HCT116 (cell line): ENCODE measurements around the gene SPR. TPM values are rescaled to one million over a fixed set of nuclear protein-coding genes. Genes with fewer than 3 reads are reported as not detected.

ENCODE experiments used
- ATAC-seq: fragments of 200-7000 bp; cut with Tn5 transposase; 2 replicates; pipeline ENCODE4 v1.9.1; 2020; ENCODE audit warnings: mild to moderate bottlenecking, moderate library complexity
- BruUV-seq: library from RNA; stranded (reverse); fragments of 400-500 nt; replicated peaks from 2 replicates; lab custom pipeline; 2021; lab: Mats Ljungman, UMichigan
- CTCF ChIA-PET: fragments of 300-600 bp; sonication (Branson Sonifier 250); formaldehyde crosslinking; loops from one replicate; lab custom pipeline; 2021; ENCODE audit warnings: antibody characterized with exemption; lab: Charles Lee
- POLR2A ChIA-PET: fragments of 300-600, 350-600 bp; sonication (Branson Sonifier 250); formaldehyde crosslinking; loops from one replicate; lab custom pipeline; 2021; ENCODE audit warnings: antibody characterized with exemption; lab: Charles Lee
- RAD21 ChIA-PET, 2 experiments: fragments of 300-600 bp; sonication (Branson Sonifier 250); formaldehyde crosslinking; loops; one replicate each; lab custom pipeline; 2023; ENCODE audit warnings: low total read pairs in 2 of 2; ENCODE audit not compliant: uncharacterized antibody in 2 of 2, unreplicated experiment in 2 of 2, low non-redundant PET in 1 of 2; lab: Charles Lee
- DNase-seq: peaks from one replicate; pipeline ENCODE4 v3.0.0-alpha.2; 2010; ENCODE audit warnings: low read depth, low spot score
- H2AFZ ChIP-seq: fragments of 200-600 bp; shearing (Covaris generic), sonication (generic); 2 replicates; pipeline ENCODE4 v1.6.1; 2017; ENCODE audit warnings: low read depth, mixed run types, mixed read lengths, antibody characterized with exemption, low read length; ENCODE audit not compliant: poor library complexity, severe bottlenecking
- H3K27ac ChIP-seq: 2 replicates; pipeline ENCODE4 v1.5.1; 2012; ENCODE audit warnings: low read depth, low read length
- H3K27me3 ChIP-seq: fragments of 200-600 bp; sonication (generic); 2 replicates; pipeline ENCODE4 v1.6.1; 2016; ENCODE audit warnings: mixed run types, low read length, mixed read lengths; ENCODE audit not compliant: insufficient read depth
- H3K36me3 ChIP-seq, 2 experiments: fragments of 200-500 bp in 1 of 2; fragments of 200-600 bp in 1 of 2; sonication (Bioruptor generic) in 1 of 2; sonication (generic) in 1 of 2; 2 replicates each; pipeline versions ENCODE4 v1.5.1 to v1.6.1; 2014 to 2016; ENCODE audit warnings: low read length in 2 of 2, inconsistent platforms in 1 of 2, mixed read lengths in 1 of 2, mixed run types in 1 of 2; ENCODE audit not compliant: insufficient read depth in 2 of 2, control insufficient read depth in 1 of 2
- H3K4me1 ChIP-seq, 2 experiments: fragments of 200-600 bp in 1 of 2; sonication (generic) in 1 of 2; 2 replicates each; pipeline versions ENCODE4 v1.5.1 to v1.6.1; 2012 to 2017; ENCODE audit warnings: low read length in 2 of 2, inconsistent platforms in 1 of 2, mild to moderate bottlenecking in 1 of 2, mixed read lengths in 1 of 2, mixed run types in 1 of 2, moderate library complexity in 1 of 2; ENCODE audit not compliant: insufficient read depth in 2 of 2, control insufficient read depth in 1 of 2
- H3K4me2 ChIP-seq: fragments of 200-600 bp; sonication (generic); 2 replicates; pipeline ENCODE4 v1.6.1; 2017; ENCODE audit warnings: mixed run types, low read length, mixed read lengths
- H3K4me3 ChIP-seq, 2 experiments: fragments of 200-600 bp in 1 of 2; sonication (generic) in 1 of 2; replicated peaks in 1 of 2; 2 replicates each; pipeline ENCODE4 v1.5.1; 2011 to 2016; ENCODE audit warnings: low read length in 2 of 2, control low read depth in 1 of 2, low read depth in 1 of 2, mild to moderate bottlenecking in 1 of 2, mixed read lengths in 1 of 2, mixed run types in 1 of 2
- H3K79me2 ChIP-seq: fragments of 200-600 bp; sonication (generic); 2 replicates; pipeline ENCODE4 v1.6.1; 2017; ENCODE audit warnings: mild to moderate bottlenecking, mixed run types, low read length, moderate library complexity, mixed read lengths; ENCODE audit not compliant: insufficient read depth
- H3K9ac ChIP-seq: fragments of 200-600 bp; sonication (generic); 2 replicates; pipeline ENCODE4 v1.6.1; 2016; ENCODE audit warnings: low read length, mixed read lengths
- H3K9me2 ChIP-seq: fragments of 200-600 bp; sonication (generic), shearing (Covaris generic); 2 replicates; pipeline ENCODE4 v1.6.1; 2017; ENCODE audit warnings: mixed run types, mild to moderate bottlenecking, moderate library complexity; ENCODE audit not compliant: insufficient read depth
- H3K9me3 ChIP-seq, 2 experiments: fragments of 200-500 bp in 1 of 2; fragments of 200-600 bp in 1 of 2; sonication (Bioruptor generic) in 1 of 2; sonication (generic) in 1 of 2; 2 replicates each; pipeline ENCODE4 v1.6.1; 2014 to 2017; ENCODE audit warnings: low read length in 2 of 2, mixed read lengths in 2 of 2, inconsistent platforms in 1 of 2, low read depth in 1 of 2, mild to moderate bottlenecking in 1 of 2, mixed run types in 1 of 2, moderate library complexity in 1 of 2; ENCODE audit not compliant: control insufficient read depth in 1 of 2, insufficient read depth in 1 of 2
- H4K20me1 ChIP-seq: fragments of 200-600 bp; sonication (generic), shearing (Covaris generic); 2 replicates; pipeline ENCODE4 v1.6.1; 2017; ENCODE audit warnings: mixed run types, mild to moderate bottlenecking, moderate library complexity; ENCODE audit not compliant: insufficient read depth
- ELF1 ChIP-seq: IDR thresholded peaks from 2 replicates; pipeline ENCODE4 v1.6.1; 2012; ENCODE audit warnings: low read depth, borderline replicate concordance
- FOSL1 ChIP-seq: IDR thresholded peaks from 2 replicates; pipeline ENCODE4 v1.6.1; 2012; ENCODE audit warnings: low read depth
- POLR2AphosphoS5 ChIP-seq: IDR thresholded peaks from 2 replicates; pipeline ENCODE4 v1.6.1; 2011; ENCODE audit warnings: mild to moderate bottlenecking, low read depth, low read length, moderate library complexity
- RAD21 ChIP-seq: IDR thresholded peaks from 2 replicates; pipeline ENCODE4 v1.6.1; 2012; ENCODE audit warnings: low read depth, mild to moderate bottlenecking
- SIN3A ChIP-seq: IDR thresholded peaks from 2 replicates; pipeline ENCODE4 v1.6.1; 2012; ENCODE audit warnings: low read depth
- SP1 ChIP-seq: IDR thresholded peaks from 2 replicates; pipeline ENCODE4 v1.6.1; 2012; ENCODE audit warnings: low read depth
- SRF ChIP-seq: IDR thresholded peaks from 2 replicates; pipeline ENCODE4 v1.6.1; 2012; ENCODE audit warnings: low read depth
- ZNF274 ChIP-seq: fragments of 200-500 bp; sonication (Bioruptor generic); IDR thresholded peaks from 2 replicates; pipeline ENCODE4 v1.6.1; 2014; ENCODE audit warnings: mild to moderate bottlenecking, low read depth, low read length, inconsistent platforms
- intact Hi-C: fragments of 100-400 bp; cut with micrococcal nuclease; formaldehyde crosslinking; loops from 2 replicates; pipeline ENCODE4 v1.10.0; 2022
- total RNA-seq: library from RNA; stranded (reverse); gene quantifications from one replicate; pipeline ENCODE4 v1.2.1, GENCODE V29; 2021; ENCODE audit not compliant: unreplicated experiment
- TF ChIP-seq, protein P1 (sequence below): IDR thresholded peaks from 2 replicates; pipeline ENCODE4 v1.6.1; 2012
- TF ChIP-seq, protein P2 (sequence below): IDR thresholded peaks from 2 replicates; pipeline ENCODE4 v1.6.1; 2012

The SPR gene
- total RNA-seq, 1 experiment from 2014 or later, result 66.9 TPM

DNA sequence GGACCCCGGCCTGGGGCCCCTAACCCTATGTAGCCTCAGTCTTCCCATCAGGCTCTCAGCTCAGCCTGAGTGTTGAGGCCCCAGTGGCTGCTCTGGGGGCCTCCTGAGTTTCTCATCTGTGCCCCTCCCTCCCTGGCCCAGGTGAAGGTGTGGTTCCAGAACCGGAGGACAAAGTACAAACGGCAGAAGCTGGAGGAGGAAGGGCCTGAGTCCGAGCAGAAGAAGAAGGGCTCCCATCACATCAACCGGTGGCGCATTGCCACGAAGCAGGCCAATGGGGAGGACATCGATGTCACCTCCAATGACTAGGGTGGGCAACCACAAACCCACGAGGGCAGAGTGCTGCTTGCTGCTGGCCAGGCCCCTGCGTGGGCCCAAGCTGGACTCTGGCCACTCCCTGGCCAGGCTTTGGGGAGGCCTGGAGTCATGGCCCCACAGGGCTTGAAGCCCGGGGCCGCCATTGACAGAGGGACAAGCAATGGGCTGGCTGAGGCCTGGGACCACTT, 46.5 kb downstream of the SPR start:
- DNase-seq (no peak), ATAC-seq (no peak)
- Histone ChIP-seq H3K36me3 (no peaks in the 10 kb centered on the region), H3K9me2 (no peaks in the 10 kb centered on the region), H3K27me3 (no peaks in the 10 kb centered on the region), H3K9ac (no peak overlapping the region), H2AFZ (no peak overlapping the region), H3K79me2 (no peaks in the 10 kb centered on the region), H3K4me2 (no peak overlapping the region), H3K27ac (no peak overlapping the region), H4K20me1 (no peaks in the 10 kb centered on the region), H3K4me3 (no peak overlapping the region), H3K9me3 (no peaks in the 10 kb centered on the region), H3K4me1 (peaks cover 2 to 23% of the 10 kb centered on the region in 2 experiments; a peak in 2 of 4 replicates)
- CTCF ChIA-PET, result interaction anchor here (0.9 to 2.3 kb wide), 2 partner anchors 40 to 46 kb away, joined by 3 to 22 read pairs; partner anchors contain the start of gene SPR
- intact Hi-C loops, result no loop called here
- POLR2A ChIA-PET, result no interaction called here
- no TSS peak for BruUV-seq
- TF ChIP-seq, protein P1, sequence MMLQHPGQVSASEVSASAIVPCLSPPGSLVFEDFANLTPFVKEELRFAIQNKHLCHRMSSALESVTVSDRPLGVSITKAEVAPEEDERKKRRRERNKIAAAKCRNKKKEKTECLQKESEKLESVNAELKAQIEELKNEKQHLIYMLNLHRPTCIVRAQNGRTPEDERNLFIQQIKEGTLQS, result no peak
- TF ChIP-seq RAD21, result no peak
- no peak for TF ChIP-seq ZNF274
- TF ChIP-seq ELF1, result no peak
- TF ChIP-seq POLR2AphosphoS5, result no peak
- TF ChIP-seq FOSL1, result no peak
- TF ChIP-seq, protein P2, sequence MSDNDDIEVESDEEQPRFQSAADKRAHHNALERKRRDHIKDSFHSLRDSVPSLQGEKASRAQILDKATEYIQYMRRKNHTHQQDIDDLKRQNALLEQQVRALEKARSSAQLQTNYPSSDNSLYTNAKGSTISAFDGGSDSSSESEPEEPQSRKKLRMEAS, result no peak
- TF ChIP-seq SRF, result no peak
- TF ChIP-seq SIN3A, result no peak
- TF ChIP-seq SP1, result no peak
- RAD21 ChIA-PET, result interaction anchor here in 1 of 2 experiments (2.8 kb wide), 1 partner anchor 40 kb away, joined by 11 read pairs; no protein-coding TSS in a partner anchor
